H1 (cell line): ENCODE results near the gene JMJD1C. TPM values are rescaled to one million over a fixed set of nuclear protein-coding genes. Genes with fewer than 3 reads are reported as not detected.

Experiments
- CTCF ChIA-PET: fragments of 300-600 bp; sonication (Branson Sonifier 250); formaldehyde crosslinking; loops from one replicate; lab custom pipeline; 2021; ENCODE audit not compliant: partially characterized antibody; lab: Charles Lee
- POLR2A ChIA-PET: fragments of 300-600 bp; sonication (Branson Sonifier 250); formaldehyde crosslinking; loops from one replicate; lab custom pipeline; 2021; ENCODE audit warnings: inconsistent platforms; ENCODE audit not compliant: partially characterized antibody; lab: Charles Lee
- DNase-seq, 2 experiments: peaks; one replicate each; pipeline versions ENCODE4 v3.0.0 to v3.0.0-alpha.2; 2010 to 2022; ENCODE audit warnings: low spot score in 2 of 2, low read depth in 1 of 2, mixed read lengths in 1 of 2
- FAIRE-seq: peaks from 2 replicates; lab custom pipeline; 2011; peaks lifted over from hg19 to GRCh38; lab: Jason Lieb, UNC
- H2AFZ ChIP-seq: 2 replicates; pipeline ENCODE4 v1.8.1; 2012; ENCODE audit warnings: low read length, inconsistent platforms
- H2AK5ac ChIP-seq: 2 replicates; pipeline ENCODE4 v1.6.1; 2013; ENCODE audit warnings: low read depth, low read length
- H2BK120ac ChIP-seq: replicated peaks from 2 replicates; pipeline ENCODE3; 2013; ENCODE audit warnings: low read depth, low read length, inconsistent platforms
- H2BK12ac ChIP-seq: 2 replicates; pipeline ENCODE4 v1.6.1; 2013; ENCODE audit warnings: low read depth, low read length
- H2BK15ac ChIP-seq: 2 replicates; pipeline ENCODE4 v1.6.1; 2013; ENCODE audit warnings: low read length
- H2BK20ac ChIP-seq: 2 replicates; pipeline ENCODE4 v1.6.1; 2013; ENCODE audit warnings: low read length
- H2BK5ac ChIP-seq: 2 replicates; pipeline ENCODE4 v1.6.1; 2013; ENCODE audit warnings: low read depth, low read length
- H3K14ac ChIP-seq: 2 replicates; pipeline ENCODE4 v1.6.1; 2013; ENCODE audit warnings: inconsistent platforms; ENCODE audit not compliant: insufficient read length
- H3K18ac ChIP-seq: 2 replicates; pipeline ENCODE4 v1.6.1; 2013; ENCODE audit warnings: low read length; ENCODE audit errors: extremely low read depth
- H3K23ac ChIP-seq: 2 replicates; pipeline ENCODE4 v1.6.1; 2013; ENCODE audit warnings: inconsistent platforms; ENCODE audit not compliant: insufficient read length
- H3K23me2 ChIP-seq: 2 replicates; pipeline ENCODE4 v1.6.1; 2013; ENCODE audit warnings: low read depth, low read length
- H3K27ac ChIP-seq: 2 replicates; pipeline ENCODE4 v1.6.1; 2011; ENCODE audit warnings: low read depth, low read length, inconsistent platforms
- H3K27me3 ChIP-seq, 4 experiments: replicated peaks in 1 of 4; 1 replicate in 1 of 4; 2 replicates in 3 of 4; pipeline versions ENCODE4 v1.6.1 to v1.8.1; 2011 to 2013; ENCODE audit warnings: low read length in 3 of 4, mild to moderate bottlenecking in 3 of 4, inconsistent platforms in 2 of 4, mixed read lengths in 2 of 4, moderate library complexity in 1 of 4; ENCODE audit not compliant: control insufficient read depth in 3 of 4, insufficient read depth in 3 of 4; ENCODE audit errors: extremely low read depth in 1 of 4
- H3K36me3 ChIP-seq, 4 experiments: 2 replicates each; pipeline versions ENCODE4 v1.6.1 to v1.8.1; 2011 to 2013; ENCODE audit warnings: mild to moderate bottlenecking in 4 of 4, low read length in 3 of 4, moderate library complexity in 2 of 4, control low read depth in 1 of 4, inconsistent platforms in 1 of 4; ENCODE audit not compliant: insufficient read depth in 4 of 4, control insufficient read depth in 2 of 4
- H3K4ac ChIP-seq: replicated peaks from 2 replicates; pipeline ENCODE3; 2013; ENCODE audit warnings: low read length, low read depth, mixed read lengths, inconsistent platforms; ENCODE audit not compliant: insufficient read length
- H3K4me1 ChIP-seq, 4 experiments: replicated peaks in 1 of 4; 1 replicate in 1 of 4; 2 replicates in 3 of 4; pipeline versions ENCODE4 v1.6.1 to v1.8.1; 2011 to 2013; ENCODE audit warnings: low read length in 3 of 4, inconsistent platforms in 2 of 4, mixed read lengths in 1 of 4; ENCODE audit not compliant: insufficient read depth in 4 of 4, control insufficient read depth in 3 of 4
- H3K4me2 ChIP-seq, 2 experiments: 2 replicates each; pipeline versions ENCODE4 v1.6.1 to v1.8.1; 2011 to 2013; ENCODE audit warnings: low read depth in 2 of 2, low read length in 2 of 2, control low read depth in 1 of 2, inconsistent platforms in 1 of 2, mild to moderate bottlenecking in 1 of 2; ENCODE audit not compliant: insufficient read depth in 1 of 2
- H3K4me3 ChIP-seq, 4 experiments: fragments of 200-600, 300-600 bp in 1 of 4; sonication (generic), shearing (Covaris generic), sonication (Bioruptor Twin) in 1 of 4; 2 replicates each; pipeline versions ENCODE4 v1.5.1 to v1.8.1; 2011 to 2016; ENCODE audit warnings: low read length in 4 of 4, low read depth in 3 of 4, control low read depth in 2 of 4, inconsistent platforms in 2 of 4, mild to moderate bottlenecking in 2 of 4, mixed read lengths in 1 of 4, moderate library complexity in 1 of 4; ENCODE audit not compliant: insufficient read depth in 2 of 4; ENCODE audit errors: extremely low read depth in 1 of 4
- H3K56ac ChIP-seq: replicated peaks from 2 replicates; pipeline ENCODE3; 2013; ENCODE audit warnings: low read depth, mild to moderate bottlenecking, mixed read lengths, low read length, inconsistent platforms; ENCODE audit not compliant: insufficient read length
- H3K79me1 ChIP-seq: 2 replicates; pipeline ENCODE4 v1.6.1; 2013; ENCODE audit warnings: low read depth, low read length, control low read depth
- H3K79me2 ChIP-seq, 2 experiments: 2 replicates each; pipeline versions ENCODE4 v1.6.1 to v1.8.1; 2012 to 2013; ENCODE audit warnings: low read length in 2 of 2, mild to moderate bottlenecking in 2 of 2, inconsistent platforms in 1 of 2; ENCODE audit not compliant: insufficient read depth in 2 of 2, control insufficient read depth in 1 of 2
- H3K9ac ChIP-seq, 4 experiments: replicated peaks in 1 of 4; 1 replicate in 1 of 4; 2 replicates in 3 of 4; pipeline versions ENCODE4 v1.6.1 to v1.8.1; 2011 to 2013; ENCODE audit warnings: low read depth in 3 of 4, low read length in 3 of 4, control low read depth in 2 of 4, mild to moderate bottlenecking in 2 of 4, moderate library complexity in 2 of 4, inconsistent platforms in 1 of 4; ENCODE audit errors: extremely low read depth in 1 of 4
- H3K9me3 ChIP-seq, 2 experiments: 2 replicates each; pipeline versions ENCODE4 v1.6.1 to v1.8.1; 2012 to 2013; ENCODE audit warnings: mild to moderate bottlenecking in 2 of 2, moderate library complexity in 2 of 2, control low read depth in 1 of 2, inconsistent platforms in 1 of 2, low read depth in 1 of 2, low read length in 1 of 2, mixed read lengths in 1 of 2; ENCODE audit not compliant: insufficient read depth in 2 of 2
- H4K20me1 ChIP-seq, 2 experiments: replicated peaks in 1 of 2; 2 replicates each; pipeline versions ENCODE3 to v1.8.1; 2011 to 2013; ENCODE audit warnings: inconsistent platforms in 2 of 2, low read length in 2 of 2, mild to moderate bottlenecking in 1 of 2; ENCODE audit not compliant: insufficient read depth in 2 of 2, control insufficient read depth in 1 of 2
- H4K5ac ChIP-seq: 2 replicates; pipeline ENCODE4 v1.6.1; 2013; ENCODE audit warnings: low read length, low read depth, mixed read lengths, inconsistent platforms; ENCODE audit not compliant: insufficient read length
- H4K8ac ChIP-seq: 2 replicates; pipeline ENCODE4 v1.8.0; 2013; ENCODE audit warnings: mild to moderate bottlenecking, moderate library complexity, low read length, inconsistent platforms; ENCODE audit not compliant: insufficient read depth; ENCODE audit errors: extremely low read depth
- H4K91ac ChIP-seq: replicated peaks from 2 replicates; pipeline ENCODE3; 2013; ENCODE audit warnings: low read length, mixed read lengths, inconsistent platforms; ENCODE audit not compliant: insufficient read length
- CBX8 ChIP-seq: fragments of 300-800, 300-1000 bp; sonication (generic); IDR thresholded peaks from 2 replicates; pipeline ENCODE4 v1.7.1; 2016; ENCODE audit warnings: low read depth, low read length, borderline replicate concordance
- CEBPB ChIP-seq: IDR thresholded peaks from 2 replicates; pipeline ENCODE4 v1.6.1; 2012; ENCODE audit warnings: low read depth, low read length
- EGR1 ChIP-seq: IDR thresholded peaks from 2 replicates; pipeline ENCODE4 v1.6.1; 2011; ENCODE audit warnings: low read depth, low read length, borderline replicate concordance
- HDAC2 ChIP-seq, 2 experiments: fragments of 300-600 bp in 1 of 2; sonication (generic) in 1 of 2; IDR thresholded peaks; 2 replicates each; pipeline ENCODE4 v1.6.1; 2011 to 2012; ENCODE audit warnings: low read depth in 2 of 2, low read length in 2 of 2, mild to moderate bottlenecking in 2 of 2, moderate library complexity in 2 of 2, borderline replicate concordance in 1 of 2, inconsistent platforms in 1 of 2
- KDM5A ChIP-seq: fragments of 200-600 bp; IDR thresholded peaks from 2 replicates; pipeline ENCODE4 v1.7.1; 2012; ENCODE audit warnings: mild to moderate bottlenecking, low read length, inconsistent platforms, mixed read lengths
- MAFK ChIP-seq: IDR thresholded peaks from 2 replicates; pipeline ENCODE4 v1.6.1; 2012; ENCODE audit warnings: low read depth, mild to moderate bottlenecking, improper control_type of control experiment, low read length
- SP4 ChIP-seq: IDR thresholded peaks from 2 replicates; pipeline ENCODE4 v1.6.1; 2012; ENCODE audit warnings: low read length, inconsistent platforms
- TAF1 ChIP-seq: IDR thresholded peaks from 2 replicates; pipeline ENCODE4 v1.6.1; 2011; ENCODE audit warnings: mild to moderate bottlenecking, low read depth, low read length
- TCF12 ChIP-seq: IDR thresholded peaks from 2 replicates; pipeline ENCODE4 v1.6.1; 2011; ENCODE audit warnings: low read depth, mild to moderate bottlenecking, low read length
- WGBS, 2 experiments: shearing (Covaris generic) in 1 of 2; methylation state at CpG; one replicate each; pipeline versions ENCODE4 v1.1.6 to v1.1.7; 2013 to 2015; ENCODE audit warnings: low lambda C conversion rate in 2 of 2, mixed read lengths in 2 of 2, inconsistent platforms in 1 of 2, low coverage in 1 of 2, missing lambda C conversion rate in 1 of 2; ENCODE audit not compliant: insufficient replicate concordance in 2 of 2, insufficient coverage in 1 of 2, insufficient read length in 1 of 2; ENCODE audit errors: extremely low coverage in 1 of 2, missing lambda C conversion rate in 1 of 2; 5-methylcytosine and 5-hydroxymethylcytosine counted together
- polyA plus RNA-seq, 7 experiments: library from polyadenylated mRNA; depleted of rRNA in 3 of 7; stranded (reverse) in 5 of 7; unstranded in 2 of 7; fragments of >200 nt in 5 of 7; fragments of 200-250 nt in 2 of 7; gene quantifications; 1 replicate in 5 of 7; 2 replicates in 1 of 7; 4 replicates in 1 of 7; pipeline versions ENCODE4 v1.2.1 to v1.2.3, GENCODE V29; 2011 to 2013; ENCODE audit warnings: missing spikeins in 2 of 7, mixed read lengths in 2 of 7
- total RNA-seq: library from RNA; stranded (reverse); fragmentation: NEBNext Ultra II Directional; extraction: Animal tissue kit (Norgen Biotek cat#: 25700); gene quantifications from 2 replicates; pipeline ENCODE4 v1.2.1, GENCODE V29; 2021
- TF ChIP-seq, protein P1 (sequence below): IDR thresholded peaks from 2 replicates; pipeline ENCODE4 v1.6.1; 2011; ENCODE audit warnings: low read length, improper control_type of control experiment

The JMJD1C gene
- total and polyA plus RNA-seq, 2 of the 8 experiments (the other 6 are each of a cell fraction or from before 2014, with no cell fraction given): 54.5 to 210 TPM

DNA sequence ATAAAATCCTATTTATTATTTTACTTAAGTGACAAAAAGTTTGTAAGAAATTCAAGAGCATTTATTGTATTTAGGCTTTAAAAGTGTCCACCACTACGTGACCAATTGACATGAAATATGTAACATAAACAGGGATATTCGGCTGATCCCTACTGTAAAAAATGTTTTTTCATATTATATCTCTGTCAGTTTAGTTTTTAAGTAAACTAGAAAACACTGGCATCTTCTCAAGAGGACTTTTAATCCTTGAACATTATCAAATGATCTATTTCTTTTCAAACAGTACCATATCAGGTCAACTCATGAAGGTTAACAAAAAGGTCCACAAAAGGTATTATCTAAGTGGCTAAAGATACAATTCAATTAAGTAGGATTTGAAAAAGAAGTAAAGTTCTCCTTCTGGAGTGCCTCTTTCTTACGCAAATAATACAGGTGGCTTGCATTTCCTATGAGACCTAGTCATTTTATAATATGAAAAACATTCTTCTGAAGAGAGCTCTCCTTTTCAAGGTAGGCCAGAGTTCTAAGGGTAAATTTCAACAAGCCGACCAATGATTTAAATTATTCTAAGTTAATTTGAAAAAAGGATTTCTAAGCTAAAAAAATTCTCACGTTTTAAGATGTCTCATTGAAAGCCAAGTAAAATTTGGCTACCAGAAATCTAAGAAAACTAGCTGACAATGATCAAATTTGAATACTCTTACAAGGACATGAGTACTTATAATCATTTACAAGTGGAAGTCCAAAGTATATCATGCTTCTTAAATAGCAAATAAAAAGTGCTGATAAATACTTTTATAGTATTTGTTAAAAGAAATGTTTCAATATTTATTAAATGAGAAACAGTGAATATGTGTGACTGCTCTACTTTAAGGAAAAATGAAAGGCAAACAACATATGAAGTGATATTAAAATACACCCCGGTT is 199.1 kb downstream of the JMJD1C start:
- H3K36me3 ChIP-seq: peaks cover 0 to 13% (median 0%) of the 10 kb centered on the region in 4 experiments; a peak in 1 of 8 replicates
- H2AFZ ChIP-seq: no peak overlapping the region
- H2BK12ac ChIP-seq: no peak overlapping the region
- H3K79me1 ChIP-seq: no peaks in the 10 kb centered on the region
- FAIRE-seq: no peak
- no peak overlapping the region for H3K23ac ChIP-seq
- WGBS, 2 experiments: 0% methylated on average over 6 of the region's 6 CpGs; no CpG with 5 or more reads in 1 of the 2 experiments
- no peak for DNase-seq
- no peak overlapping the region for H2BK5ac ChIP-seq
- no peaks in the 10 kb centered on the region for H3K23me2 ChIP-seq
- no peak overlapping the region for H2BK120ac ChIP-seq
- no peak overlapping the region for H4K8ac ChIP-seq
- H4K91ac ChIP-seq: no peak overlapping the region
- ChIA-PET CTCF (interaction anchor here (0.6 to 0.9 kb wide), 3 partner anchors 100 to 599 kb away, joined by 3 to 4 read pairs (median 3); no protein-coding TSS in a partner anchor), POLR2A (interaction anchor here (0.6 to 4.9 kb wide), 12 partner anchors 8 to 363 kb away, joined by 3 to 44 read pairs (median 6); partner anchors contain the start of genes JMJD1C and REEP3)
- peak overlapping the region; percentile 30 to 53; a peak in 2 of 4 replicates for H3K4me2 ChIP-seq
- H4K5ac ChIP-seq: peak overlapping the region; percentile 99
- H3K14ac ChIP-seq: no peak overlapping the region
- no peak overlapping the region for H2BK20ac ChIP-seq
- peaks cover 11 to 96% of the 10 kb centered on the region in 2 experiments; a peak in 3 of 4 replicates for H3K79me2 ChIP-seq
- H3K9ac ChIP-seq: peak overlapping the region in 3 of 4 experiments; percentile 22 to 69 (median 43); a peak in 4 of 7 replicates
- no peak overlapping the region for H3K56ac ChIP-seq
- H3K9me3 ChIP-seq: no peaks in the 10 kb centered on the region
- no peaks in the 10 kb centered on the region; a peak in 1 of 7 replicates for H3K4me1 ChIP-seq
- H3K4ac ChIP-seq: no peak overlapping the region
- peak overlapping the region; percentile 29; the same call in 1 of the 2 replicates for H3K18ac ChIP-seq
- H2BK15ac ChIP-seq: no peak overlapping the region
- no peaks in the 10 kb centered on the region for H3K27me3 ChIP-seq
- H4K20me1 ChIP-seq: peaks cover 0 to 11% of the 10 kb centered on the region in 2 experiments
- H3K27ac ChIP-seq: peak overlapping the region; percentile 34; the same call in 1 of the 2 replicates
- peak overlapping the region; percentile 78 to 96 (median 82) for H3K4me3 ChIP-seq
- no peak overlapping the region for H2AK5ac ChIP-seq
- TF ChIP-seq CEBPB (no peak), SP4 (no peak), TAF1 (no peak), MAFK (no peak), CBX8 (no peak), EGR1 (no peak), HDAC2 (IDR thresholded peaks at IDR 0.05; ENCODE audit: borderline replicate concordance in 1 of 2, low read depth in 2 of 2, low read length in 2 of 2) (no peak), KDM5A (no peak), TCF12 (no peak)
- TF ChIP-seq, protein P1, sequence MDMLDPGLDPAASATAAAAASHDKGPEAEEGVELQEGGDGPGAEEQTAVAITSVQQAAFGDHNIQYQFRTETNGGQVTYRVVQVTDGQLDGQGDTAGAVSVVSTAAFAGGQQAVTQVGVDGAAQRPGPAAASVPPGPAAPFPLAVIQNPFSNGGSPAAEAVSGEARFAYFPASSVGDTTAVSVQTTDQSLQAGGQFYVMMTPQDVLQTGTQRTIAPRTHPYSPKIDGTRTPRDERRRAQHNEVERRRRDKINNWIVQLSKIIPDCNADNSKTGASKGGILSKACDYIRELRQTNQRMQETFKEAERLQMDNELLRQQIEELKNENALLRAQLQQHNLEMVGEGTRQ: no peak
